GM18909 (cell line): ENCODE results near the gene ACTN1.

Experiments used
- ATAC-seq: cut with Tn5 transposase; IDR thresholded peaks from one replicate; pipeline ENCODE4 v1.9.1; 2021; ENCODE audit warnings: mild to moderate bottlenecking; ENCODE audit not compliant: unreplicated experiment, poor library complexity

The ACTN1 gene

DNA sequence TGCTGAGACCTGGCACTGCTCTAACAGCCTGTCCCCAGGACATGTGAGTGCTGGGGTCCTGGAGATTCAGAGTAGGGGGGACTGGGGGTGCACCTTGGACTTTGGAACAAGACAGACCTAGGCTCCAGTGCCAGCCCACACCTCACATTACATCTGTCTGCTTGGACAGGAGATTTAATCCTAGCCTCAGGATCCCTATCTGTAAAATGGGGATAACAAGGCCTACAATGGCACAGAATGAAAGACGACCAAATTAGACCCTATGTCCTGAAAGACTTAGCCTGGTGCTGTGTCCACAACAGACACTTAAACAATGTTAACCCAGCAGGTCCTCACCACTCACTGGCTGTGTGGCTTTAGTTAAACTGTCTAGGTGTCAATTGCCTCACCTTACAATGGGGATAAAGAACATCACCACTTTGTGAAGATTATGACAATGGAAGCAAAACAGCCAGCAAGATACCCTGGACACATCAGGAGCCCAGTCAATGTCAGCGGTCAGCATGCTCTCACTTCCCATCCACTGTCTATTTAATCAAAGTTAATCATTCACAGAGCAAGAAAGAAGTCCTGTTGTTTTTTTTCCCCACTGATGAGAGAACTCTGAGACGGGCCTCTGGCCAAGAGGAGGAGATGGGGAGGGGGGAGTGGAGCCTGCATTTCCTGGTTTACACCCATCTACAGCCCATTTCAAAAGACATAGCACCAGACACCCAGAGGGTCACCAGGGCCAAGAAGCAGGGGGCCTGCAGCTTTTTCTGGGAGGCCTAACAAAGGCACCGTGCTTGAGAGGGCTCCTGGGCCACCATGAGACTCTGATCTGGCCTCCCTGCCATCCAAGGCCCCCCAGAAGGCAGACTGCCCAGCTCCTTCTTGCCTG lies 40.6 kb downstream of the ACTN1 start:
- no peak for ATAC-seq

DNA sequence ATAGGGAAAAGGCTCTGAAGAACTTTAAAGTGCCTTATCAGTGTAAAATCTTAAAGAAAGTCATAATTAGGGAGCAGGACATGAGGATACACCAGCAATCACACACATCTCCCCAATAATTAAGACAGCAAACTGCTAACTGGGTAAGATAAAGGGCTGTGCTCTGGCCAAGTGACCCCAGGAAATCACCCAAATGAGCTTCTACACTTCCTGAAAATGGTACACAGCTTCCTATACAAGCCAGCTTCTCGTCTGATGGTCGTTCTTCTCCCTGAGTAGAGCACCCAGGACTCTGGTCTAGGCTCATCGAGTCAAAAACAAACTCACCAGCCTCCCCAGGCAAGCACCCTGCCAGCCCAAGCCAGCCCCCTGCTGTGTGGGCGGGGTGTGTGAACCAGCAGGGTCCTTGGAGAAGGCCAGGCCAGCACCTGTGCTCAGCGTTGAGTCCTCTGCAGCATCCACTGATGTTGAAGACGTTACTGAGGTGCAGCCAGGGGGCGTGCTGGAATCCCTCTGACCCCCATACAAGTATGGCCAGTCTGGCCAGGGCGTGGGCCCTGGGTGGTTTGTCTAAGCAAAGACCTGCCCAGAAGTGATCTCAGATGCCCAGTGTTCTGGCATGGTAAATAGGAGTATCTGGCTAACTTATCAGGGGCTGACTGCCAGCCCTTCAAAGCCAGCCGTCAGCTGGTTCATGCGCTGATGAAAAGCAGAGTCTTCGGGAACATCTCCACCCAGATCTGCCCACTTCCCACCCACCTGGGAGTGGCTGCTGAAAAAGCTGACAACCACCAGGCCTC lies 41.4 kb downstream of the ACTN1 start:
- ATAC-seq, result no peak

DNA sequence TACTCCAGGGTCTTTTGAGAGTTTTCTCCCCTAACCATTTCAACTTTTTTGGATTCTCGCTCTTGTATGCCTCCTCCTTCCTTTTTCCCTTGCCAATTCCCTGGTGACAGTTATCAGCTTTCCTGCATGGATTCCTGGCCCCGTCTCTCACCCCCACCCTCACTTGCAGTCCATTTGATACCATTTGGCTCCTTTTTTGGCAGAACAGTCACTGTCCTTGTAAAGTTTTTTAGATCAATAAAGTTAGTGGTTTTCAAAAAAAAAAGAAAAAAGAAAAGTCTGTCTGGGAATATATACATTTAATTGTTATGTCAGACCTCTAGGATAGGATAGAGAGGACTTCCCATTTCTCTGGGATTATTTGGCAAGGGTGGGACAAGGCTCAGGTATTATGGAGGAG lies 42.1 kb downstream of the ACTN1 start:
- ATAC-seq, result no peak

DNA sequence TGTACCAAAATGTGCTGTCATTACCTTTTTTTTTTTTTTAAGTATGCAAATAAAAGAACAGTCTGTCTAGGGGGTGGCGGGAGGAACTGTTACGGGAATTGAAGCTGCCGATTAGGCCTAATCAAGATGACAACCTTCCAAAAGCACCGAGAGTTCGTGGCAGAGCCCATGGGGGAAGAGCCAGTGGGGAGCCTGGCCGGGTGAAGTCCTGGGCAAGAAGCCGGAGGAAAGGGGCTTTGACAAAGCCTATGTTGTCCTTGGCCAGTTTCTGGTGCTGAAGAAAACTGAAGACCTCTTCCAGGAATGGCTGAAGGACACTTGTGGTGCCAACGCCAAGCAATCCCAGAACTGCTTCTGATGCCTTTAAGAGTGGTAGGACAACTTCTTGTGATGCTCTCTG lies 42.6 kb downstream of the ACTN1 start:
- no peak for ATAC-seq

DNA sequence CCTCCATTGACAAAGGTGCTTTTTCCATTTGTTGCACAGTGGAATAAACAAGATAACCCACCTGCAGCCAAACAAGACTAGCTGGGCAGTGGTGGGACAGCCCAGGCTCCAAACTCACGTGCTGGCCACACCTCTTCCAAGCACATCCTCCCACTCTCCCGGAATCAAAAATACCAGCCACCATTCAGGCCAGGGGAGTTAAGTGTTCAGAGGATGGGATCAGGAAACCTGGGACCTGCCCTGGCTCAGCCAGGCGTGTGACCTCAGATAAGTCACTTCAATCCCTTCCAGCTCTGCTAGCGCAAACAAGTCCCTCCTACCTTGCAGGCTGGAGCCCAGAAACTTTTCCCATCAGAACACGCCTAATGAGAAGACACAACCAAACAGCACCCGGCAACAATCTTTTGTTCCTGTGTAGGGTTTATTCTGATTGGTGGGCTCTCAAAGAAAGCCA lies 43.3 kb downstream of the ACTN1 start:
- ATAC-seq, result no peak

DNA sequence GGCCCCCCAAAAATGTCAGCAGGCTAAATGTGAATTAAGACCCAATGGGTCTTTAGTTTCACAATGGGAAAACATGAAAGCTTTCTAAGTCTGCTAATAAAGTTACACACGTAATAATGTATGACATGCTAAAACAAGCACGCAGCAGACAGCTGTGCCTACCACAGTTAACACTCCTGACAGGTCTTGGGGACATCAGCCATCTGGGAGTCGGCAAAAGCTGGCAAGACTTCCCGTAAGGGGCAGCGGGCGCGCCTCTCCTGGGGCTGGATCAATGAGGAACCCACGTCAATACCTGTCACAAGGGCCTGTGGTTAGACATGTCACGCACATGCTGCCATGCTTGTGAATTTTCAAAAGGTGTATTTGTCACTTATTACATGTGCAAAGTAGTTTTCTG lies 45.0 kb downstream of the ACTN1 start:
- no peak for ATAC-seq

DNA sequence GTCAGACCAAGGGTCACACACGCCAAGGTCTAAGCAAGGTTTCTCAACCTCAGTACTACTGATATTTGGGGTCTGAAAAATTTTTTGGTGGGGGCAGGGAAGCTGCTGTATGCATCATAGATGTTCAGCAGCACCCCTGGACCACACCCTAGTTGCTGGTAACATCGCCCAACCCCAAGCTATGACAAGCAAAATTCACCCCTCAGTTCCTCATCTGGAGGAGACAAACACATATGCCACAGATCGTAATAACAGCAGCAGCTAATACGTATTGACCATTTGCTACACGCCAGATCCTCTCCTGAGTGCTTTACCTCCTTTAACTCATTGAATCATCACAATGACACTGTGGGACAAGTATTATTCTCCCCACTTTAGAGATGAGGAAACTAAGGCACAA lies 46.4 kb downstream of the ACTN1 start:
- no peak for ATAC-seq

DNA sequence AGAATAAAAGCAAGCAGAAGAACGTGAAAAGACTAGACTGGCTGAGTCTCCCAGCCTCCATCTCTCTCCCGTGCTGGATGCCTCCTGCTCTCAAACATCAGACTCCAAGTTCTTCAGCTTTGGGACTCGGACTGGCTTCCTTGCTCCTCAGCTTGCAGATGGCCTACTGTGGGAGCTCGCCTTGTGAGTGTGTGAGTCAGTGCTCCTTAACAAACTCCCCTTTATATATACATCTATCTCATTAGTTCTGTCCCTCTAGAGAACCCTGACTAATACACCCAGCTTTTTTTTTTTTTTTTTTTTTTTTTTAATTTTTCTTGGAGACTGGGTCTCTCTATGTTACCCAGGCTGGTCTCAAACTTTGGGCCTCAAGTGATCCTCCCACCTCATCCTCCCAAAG lies 46.9 kb downstream of the ACTN1 start:
- ATAC-seq, result no peak

DNA sequence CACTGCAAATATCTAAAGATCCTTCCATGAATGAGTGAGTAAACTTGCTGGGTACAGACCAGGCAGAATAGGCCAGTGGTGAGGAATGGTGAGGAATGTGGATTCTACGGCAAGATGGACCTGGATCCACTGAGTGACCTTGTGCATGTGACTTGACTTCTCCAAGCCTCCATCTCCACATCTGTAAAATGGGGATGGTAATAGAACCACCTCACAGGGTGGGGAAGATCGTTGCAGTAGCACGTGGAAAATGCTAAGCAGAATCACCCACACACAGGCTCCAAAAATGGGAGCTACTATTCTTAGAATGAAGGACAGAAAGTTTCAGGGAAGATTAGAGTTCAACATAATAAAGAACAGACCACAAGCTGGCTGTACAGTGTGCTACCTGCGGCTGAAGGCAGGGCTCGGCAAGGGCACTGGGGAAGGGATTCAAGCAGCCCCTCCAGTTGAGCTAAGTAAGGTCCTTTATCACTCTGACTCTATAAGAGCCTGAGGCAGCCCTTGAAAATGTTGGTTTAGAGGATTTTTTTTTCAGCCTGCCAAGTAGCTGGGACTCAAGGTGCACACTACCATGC lies 47.5 kb downstream of the ACTN1 start:
- ATAC-seq, result no peak

DNA sequence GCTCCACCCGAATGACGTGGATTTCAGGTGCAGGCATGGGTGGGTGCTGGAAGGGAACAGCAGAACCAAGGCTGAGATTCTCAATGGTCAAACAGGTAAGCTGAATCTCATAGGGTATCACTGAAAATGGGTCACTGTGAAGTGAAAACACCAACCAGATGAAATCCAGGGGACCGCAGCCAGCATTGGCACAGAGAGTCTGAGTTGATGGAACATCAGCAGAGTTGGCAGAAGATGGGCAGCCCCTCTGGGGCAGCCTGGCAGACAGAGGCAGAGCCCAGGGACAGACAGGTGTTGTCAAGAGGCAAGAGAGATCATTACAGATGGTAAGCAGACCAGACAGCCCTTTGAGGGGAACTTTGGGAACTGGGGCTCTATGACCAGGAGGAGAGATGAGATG lies 48.0 kb downstream of the ACTN1 start:
- no peak for ATAC-seq

DNA sequence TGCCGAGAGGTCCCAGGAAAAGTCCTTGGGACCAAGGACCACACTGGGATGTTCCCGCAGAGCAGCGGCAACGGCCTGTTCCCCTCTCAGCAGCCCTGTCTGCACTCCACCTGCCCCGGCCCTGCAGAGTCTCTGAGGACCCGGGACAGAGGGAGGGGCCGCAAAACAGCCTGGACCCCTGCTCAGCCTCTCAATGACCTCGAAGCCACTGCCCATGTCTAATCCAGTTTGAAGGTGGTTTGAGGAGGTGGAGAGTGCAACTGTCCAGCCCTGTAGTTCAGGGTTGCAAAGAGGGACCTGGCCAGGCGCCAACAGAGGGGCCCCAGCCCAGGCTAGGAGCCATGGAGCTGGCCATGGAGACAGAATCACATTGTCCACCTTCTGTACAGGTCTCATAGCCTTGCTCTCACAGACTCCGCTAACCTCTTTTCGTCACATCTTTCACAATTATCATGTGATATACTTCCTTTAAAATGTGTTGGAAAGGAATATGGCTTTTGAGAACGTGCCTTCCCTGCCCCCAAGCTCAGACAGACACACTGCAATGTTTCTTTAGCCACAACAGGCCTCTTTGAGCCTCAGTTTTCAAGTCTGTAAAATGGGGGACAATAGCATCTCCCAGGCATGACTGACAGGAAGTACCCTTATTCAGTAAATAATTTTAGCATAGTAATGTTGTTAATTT lies 49.3 kb downstream of the ACTN1 start:
- no peak for ATAC-seq

DNA sequence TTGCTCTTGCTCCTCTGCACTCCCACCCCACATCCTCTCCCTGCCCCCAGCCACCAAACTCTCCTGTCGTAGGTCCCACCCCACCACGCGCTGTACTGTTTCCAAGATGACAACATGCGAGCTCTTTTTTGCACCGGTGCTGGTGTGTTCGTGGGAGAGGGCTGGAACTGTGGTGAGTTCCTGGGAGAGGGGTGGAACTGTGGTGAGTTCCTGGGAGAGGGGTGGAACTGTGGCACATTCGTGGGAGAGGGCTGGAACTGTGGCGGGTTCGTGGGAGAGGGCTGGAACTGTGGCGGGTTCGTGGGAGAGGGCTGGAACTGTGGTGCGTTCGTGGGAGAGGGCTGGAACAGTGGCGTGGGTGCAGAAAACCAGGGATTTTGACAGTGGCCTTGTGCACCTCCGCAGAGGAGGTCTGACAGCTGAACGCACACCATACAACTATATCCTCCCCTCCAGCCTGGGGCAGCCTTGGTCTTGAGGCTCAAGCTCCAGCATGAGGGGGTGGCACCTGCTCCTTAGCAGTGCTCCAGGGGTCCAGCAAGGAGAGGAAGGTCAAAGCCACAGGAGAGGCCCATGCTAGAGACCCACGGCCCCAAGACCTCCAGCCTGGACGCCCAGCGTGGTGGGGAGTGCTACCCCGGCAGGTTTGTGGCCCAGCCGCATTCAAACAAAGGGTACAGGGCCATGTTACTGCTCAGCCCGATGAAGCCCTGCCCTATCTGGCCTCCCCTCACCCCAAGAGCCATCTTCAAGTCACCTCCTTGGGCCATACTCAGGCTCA lies 50.1 kb downstream of the ACTN1 start:
- no peak for ATAC-seq

DNA sequence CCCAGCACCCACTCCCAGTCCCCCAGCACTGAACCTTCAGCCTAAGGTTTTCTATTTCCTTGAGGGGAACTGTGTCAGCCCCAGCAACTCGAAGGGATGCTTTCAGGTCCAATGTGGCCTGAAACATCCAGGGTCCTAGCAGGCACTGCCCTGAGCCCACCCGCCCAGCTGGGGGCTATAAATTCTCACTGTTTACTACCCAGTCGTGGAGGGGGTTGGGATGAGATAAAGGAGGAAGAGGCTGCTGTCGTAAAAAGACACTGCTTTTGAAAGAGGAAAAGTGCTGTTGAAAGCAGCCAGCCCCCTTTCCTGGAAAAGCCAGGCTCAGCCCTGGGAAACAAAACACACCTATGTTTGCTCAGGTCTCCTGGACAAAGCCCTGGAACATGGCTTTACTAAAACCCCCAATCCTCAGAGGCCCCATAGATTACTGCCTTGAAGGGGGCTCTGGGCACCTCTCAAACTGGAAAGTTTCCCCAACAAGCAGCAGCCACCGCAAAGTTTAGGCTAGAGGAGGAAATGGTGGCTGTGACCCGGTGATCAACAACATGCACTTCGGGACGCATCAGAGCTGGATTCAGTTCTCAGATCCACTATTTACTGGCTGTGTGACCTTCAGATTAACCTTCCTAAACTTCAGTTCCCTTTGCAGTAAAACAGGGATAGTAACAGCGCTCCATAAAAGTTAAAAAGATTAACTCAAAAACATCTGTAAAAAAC lies 51.0 kb downstream of the ACTN1 start:
- no peak for ATAC-seq

DNA sequence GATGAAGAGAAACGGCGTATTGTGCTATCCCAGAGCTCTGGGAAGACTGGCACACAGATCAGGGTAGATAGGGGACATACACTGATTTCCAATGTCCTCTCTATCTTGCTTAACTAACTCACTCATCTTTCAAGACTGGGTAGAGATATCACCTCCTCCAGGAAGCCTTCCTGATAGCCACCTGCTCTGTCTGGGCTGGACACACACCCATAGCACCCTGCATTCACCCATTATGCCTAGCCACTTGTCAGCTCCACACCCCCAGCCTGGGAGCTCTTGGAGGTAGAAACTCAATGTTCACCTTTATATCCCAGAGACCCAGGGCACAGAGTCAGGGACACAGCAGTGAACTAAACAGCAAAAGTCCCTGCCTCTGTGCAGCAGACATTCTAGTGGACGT lies 52.0 kb downstream of the ACTN1 start:
- ATAC-seq, result no peak

DNA sequence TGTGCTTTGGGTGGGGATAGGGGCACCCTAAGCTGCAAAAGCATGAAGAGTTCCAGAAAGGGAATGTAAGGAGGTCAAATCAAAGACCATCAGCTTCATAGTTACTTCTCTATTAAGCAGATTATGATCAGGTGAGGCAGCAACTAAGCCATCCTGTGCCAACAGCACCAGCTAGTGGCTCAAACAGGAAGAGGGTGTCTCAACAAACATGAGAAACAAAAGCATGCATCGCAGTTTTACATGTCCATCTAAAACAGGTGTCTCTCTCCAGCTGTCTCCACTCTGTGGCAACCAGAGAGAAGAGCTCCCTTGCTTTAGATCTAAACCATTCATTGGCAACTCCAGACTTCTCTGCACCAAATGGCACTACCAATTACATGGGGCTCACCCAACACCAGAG lies 52.9 kb downstream of the ACTN1 start:
- no peak for ATAC-seq

DNA sequence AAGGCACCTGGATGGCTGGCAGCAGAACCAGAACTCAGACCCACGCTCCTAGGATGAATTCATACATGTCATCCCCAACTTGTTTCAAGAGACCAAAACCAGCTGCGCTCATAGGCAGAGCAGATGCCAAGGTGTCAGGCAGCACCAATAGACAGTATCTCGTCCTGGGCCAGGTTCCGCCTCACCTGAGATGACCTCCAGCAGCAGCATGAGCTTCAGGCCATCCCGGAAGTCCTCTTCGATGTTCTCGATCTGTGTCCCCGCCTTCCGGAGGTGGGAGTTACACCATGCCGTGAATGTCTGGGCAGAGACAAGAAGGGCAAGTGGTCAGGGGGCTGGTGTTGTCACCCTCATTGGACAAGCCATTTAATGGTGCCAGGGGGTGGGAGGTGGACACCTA lies 53.7 kb downstream of the ACTN1 start:
- no peak for ATAC-seq

DNA sequence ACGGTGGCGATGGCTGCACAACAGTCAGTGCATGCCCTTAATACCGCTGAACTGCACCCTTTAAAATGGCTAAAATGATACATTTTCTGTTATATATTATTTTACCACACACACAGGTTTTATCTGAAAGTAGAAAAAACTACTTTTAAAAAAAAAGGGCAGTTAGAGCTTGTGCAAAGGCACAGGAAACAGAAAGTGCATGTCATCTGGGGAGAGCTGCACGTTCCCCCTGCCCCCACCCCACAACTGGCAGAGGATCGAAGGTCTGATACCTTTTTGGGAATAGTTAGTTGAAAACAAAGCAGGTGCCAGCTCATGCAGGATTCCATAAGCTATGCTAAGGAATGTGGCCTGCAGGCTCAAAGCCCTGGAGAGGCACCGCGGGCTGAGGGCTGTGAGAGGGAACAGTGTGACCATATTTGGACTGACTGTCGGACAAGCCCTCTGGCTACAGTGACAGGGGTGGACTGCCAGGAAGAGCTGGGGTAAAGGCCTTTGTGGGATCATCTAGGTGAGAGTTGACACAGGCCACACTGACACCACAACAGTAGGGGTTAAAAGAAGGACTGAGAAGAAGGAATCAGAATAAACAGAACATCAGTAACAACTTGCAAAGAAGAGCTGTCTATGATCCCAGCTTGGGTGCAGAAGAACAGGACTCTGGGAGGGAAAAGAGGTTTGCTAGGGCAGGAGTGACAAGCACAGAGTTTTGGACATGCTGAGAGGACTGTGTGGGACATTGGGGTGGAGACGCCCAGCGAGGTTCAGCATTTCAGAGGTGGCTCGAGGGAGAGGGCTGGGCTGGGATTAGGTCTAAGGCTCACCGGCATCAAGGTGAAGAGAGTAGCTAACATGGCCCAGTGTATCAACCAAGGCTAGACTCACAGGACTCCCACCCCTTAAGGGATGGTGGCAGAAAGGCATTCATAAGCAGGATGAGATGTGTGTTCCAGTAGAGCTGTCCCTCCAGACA lies 54.6 kb downstream of the ACTN1 start:
- ATAC-seq, result no peak

DNA sequence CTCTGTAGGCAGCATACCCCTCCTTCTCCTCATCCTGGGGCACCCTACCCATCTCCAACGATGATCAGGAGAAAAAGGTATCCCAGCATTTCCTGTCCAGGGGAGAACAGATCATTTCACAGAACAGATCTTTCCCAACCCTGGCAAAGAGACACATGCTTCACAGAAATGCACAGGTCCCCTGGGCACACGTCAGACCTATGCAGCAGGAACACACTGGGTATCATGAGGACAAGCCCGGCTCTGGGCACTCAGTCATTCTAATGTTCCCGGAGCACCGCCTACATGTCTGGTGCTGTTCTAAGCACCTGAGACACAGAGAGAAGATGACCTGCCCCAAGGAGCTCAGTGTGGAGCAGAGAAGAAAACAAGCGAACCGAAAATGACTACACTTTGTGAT lies 56.2 kb downstream of the ACTN1 start:
- ATAC-seq, result no peak
